NCI-H226 (cell line): ENCODE measurements around the gene FFAR3.
"Not testable (repeated sequence)": the region's sequence is repeated elsewhere in the genome, so short reads cannot be mapped to it uniquely, and the experiment has no call there.

Source experiments
- DNase-seq: peaks from one replicate; pipeline ENCODE4 v3.0.0-alpha.2; 2015

FFAR3 gene

GRCh38 chr19:35351411-35352176 is 6.7 kb upstream of the FFAR3 start:
- no peak for DNase-seq

GRCh38 chr19:35352177-35352447 is 6.1 kb upstream of the FFAR3 start:
- DNase-seq, result no peak

GRCh38 chr19:35352448-35353304 is 5.6 kb upstream of the FFAR3 start:
- peak; percentile 57 for DNase-seq

DNA sequence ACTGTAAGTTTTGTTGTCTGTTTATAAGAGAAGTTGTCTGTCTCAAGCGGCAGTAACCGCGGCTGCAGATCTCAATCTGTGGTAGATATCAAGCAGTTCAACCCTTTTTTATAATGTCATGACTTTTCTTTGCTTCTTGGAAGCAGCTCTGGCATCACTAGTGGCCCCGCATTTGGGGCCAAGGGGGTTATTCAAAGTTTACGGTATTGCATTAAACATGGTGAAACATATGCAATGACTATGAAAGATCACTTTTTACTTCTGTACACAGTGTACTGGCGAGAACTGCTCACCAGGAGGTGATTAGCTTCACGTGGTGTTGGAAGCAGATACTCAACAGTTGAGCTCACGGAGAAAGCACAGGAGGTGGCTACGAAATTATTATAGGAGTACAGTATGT is 4.6 kb upstream of the FFAR3 start:
- DNase-seq, result no peak

DNA sequence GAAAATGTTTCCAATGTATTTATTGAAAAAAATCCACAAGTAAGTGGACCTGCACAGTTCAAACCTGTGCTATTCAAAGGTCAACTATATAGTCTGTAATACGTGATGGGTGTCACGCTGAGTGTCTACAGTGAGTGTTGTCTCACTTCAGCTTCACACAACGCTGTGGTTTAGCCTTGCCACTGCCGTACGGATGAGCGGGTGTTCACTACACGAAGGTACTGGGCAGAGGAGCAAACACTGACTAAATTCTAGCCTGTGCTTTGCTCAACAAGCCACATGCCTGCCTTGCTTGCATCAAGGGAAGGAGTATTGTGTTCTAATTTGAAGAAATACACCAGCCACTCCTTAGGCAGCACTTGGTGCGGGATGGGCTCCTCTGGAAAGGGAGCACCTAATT is 3.4 kb upstream of the FFAR3 start:
- DNase-seq, result no peak

DNA sequence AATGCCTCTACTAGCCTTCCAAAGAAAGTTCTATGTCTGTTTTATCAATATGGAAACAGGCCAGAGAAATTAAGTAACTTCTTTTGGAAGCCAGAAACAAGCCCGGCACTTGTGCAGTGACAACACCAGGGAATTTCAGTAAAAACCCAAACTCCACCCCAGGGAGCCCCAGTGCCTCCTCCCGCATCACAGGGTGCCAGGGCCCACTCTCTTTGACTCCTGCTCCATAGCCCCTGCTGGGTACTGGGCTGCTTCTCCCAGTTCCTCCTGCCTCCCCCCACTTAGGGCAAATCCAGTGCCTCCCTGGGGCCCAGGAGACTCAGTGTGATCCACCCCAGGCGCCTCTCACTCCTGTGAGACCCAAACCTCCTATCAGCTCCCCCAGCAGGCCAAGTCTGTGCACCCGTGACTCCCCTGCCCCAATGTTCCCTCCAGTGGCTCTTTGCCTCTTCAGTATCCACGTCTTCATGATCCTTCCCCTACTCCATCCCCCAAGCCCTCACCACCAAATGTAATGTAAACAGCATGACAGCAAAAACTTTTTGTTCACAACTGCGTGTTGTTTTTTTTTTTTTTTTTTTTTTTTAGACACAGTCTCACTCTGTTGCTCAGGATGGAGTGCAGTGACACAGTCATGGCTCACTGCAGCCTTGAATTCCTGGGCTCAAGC is 2.3 kb upstream of the FFAR3 start:
- no peak for DNase-seq

GRCh38 chr19:35358834-35359233 is 574 bp downstream of the FFAR3 start:
- not testable (repeated sequence) for DNase-seq

DNA sequence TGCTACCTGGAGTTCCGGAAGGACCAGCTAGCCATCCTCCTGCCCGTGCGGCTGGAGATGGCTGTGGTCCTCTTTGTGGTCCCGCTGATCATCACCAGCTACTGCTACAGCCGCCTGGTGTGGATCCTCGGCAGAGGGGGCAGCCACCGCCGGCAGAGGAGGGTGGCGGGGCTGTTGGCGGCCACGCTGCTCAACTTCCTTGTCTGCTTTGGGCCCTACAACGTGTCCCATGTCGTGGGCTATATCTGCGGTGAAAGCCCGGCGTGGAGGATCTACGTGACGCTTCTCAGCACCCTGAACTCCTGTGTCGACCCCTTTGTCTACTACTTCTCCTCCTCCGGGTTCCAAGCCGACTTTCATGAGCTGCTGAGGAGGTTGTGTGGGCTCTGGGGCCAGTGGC is 1.1 kb downstream of the FFAR3 start:
- DNase-seq, result not testable (repeated sequence)

DNA sequence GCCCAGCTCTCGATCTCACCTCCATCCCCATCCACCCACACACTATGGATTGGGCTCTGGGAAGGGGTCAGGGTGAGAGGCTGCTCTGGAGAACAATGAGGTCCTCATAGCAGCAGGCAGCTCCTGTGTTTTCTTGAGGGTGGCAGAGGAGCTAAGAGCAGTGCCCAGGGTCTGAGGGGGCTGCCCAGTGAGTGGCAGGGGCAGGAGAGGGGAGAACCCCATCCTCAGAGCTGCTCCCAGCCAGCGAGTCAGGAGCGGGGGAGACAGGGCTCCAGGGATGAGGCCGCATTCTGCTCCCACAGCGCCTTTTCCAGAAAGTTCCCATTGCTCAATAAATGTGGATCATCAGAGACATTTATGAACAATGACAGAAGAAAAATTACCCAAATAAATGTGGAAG is 1.8 kb downstream of the FFAR3 start:
- not testable (repeated sequence) for DNase-seq

DNA sequence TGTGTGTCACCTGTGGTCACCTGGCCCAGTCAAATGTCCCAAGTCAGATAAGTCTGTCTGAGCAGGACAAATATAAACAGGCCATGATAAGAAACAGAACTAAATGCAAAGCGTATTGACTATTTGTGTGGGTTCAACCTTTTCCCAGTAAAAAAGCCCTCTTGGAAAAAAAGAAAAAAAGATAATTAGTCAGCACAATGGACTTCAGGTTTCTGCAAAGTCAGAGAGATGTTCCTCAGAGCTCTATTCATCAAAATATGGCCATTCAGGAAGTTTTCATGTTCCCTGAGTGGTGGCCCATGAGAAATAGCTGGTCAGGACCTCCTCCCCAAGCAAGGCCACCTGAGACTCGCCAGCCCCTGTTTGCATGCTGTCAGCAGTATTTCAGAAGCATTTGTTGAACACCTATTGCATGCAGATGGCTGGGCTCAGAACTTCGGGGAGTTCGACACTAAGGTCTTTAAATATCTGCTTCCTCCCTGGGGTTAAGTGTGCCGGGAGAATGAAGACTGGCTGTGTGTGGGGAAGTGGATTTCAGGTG is 2.7 kb downstream of the FFAR3 start:
- no peak for DNase-seq

DNA sequence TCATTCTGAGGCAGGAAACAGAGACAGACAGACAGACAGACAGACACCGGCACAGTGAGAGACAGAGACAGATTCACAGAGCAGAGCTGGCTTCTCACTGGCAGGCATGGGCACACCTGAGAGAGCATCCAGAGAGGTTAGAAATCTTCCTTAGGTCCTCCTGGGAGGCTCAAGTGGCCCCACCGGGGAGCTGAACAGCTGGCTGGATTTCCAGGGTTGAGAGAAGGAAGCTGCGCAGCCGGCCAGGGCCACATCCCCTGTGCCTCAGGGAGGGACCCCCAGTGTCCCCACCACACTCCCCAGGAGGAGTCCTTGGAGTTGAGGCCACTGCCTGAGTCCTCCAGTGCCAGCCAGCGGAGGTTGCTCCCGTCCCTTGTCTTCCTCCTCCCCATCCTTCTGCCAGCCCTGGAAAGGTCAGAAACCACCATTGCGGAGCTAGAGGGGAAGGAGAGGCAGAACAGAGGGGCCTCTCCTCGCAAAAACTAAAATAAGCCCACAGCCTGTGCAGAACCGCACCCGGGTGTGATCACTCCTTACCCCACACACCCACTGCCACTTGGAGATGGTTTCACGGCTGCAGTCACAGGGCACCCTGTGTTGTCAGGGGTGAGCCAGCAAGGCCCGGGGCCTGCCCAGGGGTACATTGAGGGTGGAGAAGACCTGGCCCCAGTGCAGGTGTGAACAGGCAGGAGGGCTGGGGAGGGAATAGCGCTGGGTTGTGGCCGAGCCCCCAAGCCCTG is 4.2 kb downstream of the FFAR3 start:
- DNase-seq, result no peak

DNA sequence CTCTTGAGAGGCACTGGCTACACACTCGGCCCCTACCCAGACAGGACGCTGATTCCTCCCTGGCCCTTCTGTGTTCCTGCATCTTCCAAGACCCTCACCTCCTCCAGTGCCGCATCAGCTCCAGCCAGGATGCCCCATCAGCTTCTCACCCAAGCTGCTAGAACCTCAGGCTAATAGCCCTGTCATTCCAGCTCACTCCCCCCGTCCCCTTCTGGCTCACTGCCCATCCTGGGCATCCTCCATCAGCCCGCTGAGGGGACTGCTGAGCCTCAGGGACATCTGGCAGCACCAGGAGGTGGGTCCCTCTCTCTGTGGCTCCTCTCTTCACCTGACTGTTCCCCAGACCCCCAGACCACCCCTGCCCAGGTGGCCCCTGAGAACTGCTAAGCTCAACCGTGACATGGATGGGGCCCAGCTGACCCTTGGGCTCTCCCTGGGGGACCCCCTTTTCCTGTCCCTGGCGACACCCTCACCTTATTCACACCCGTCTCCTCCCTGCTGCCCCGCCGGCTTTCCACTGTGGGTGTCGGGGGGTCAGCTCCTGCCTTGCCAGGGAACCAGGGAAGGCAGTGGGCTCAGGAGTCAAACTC is 4.8 kb downstream of the FFAR3 start:
- no peak for DNase-seq

DNA sequence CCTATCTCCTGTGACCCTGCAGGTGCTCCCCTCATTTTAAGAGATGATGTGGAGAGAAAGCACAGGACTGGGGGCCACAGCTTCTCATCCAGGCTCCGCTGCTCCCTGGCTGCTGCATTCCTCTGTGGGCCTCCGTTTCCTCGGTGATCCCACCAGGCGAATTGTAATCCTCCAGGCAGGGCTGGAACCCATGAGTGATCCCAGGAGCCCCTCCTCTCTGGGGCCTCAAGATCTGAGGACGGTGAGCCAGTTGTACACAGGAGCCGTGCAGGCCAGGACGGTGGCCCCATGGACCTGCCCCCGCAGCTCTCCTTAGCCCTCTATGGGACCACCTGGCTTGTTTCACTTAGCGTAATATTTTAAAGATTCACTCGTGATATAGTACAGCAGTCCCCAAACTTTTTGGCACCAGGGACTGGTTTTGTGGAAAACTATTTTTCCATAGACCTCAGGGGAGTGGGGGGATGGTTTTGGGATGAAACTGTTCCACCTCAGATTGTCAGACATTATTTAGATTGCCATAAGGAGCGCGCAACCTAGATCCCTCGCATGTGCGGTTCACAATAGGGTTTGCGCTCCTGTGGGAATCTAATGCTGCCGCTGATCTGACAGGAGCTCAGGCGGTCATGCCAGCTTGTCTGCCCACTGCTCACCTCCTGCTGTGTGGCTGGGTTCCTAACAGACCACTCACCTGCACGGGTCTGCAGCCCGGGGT is 5.6 kb downstream of the FFAR3 start:
- DNase-seq, result no peak

- no peak for DNase-seq
Observed at GRCh38 chr19:35365303-35365702, 7.0 kb downstream of the FFAR3 start.

GRCh38 chr19:35368378-35368777 is 10.1 kb downstream of the FFAR3 start:
- DNase-seq, result no peak

DNA sequence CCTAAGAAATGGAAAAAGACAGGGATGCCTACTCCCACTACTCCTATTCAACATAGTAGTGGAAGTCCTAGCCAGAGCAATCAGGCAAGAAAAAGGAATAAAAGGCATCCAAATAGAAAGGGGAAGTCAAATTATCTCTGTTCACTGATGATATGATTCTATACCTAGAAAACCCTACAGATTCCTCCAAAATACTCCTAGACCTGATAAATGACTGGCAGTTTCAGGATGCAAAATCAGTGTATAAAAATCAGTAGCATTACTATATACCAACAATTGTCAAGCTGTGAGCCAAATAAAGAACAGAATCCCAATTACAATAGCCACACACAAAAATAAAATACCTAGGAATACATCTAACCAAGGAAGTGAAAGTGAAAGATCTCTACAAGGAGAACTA is 11.3 kb downstream of the FFAR3 start:
- no peak for DNase-seq

DNA sequence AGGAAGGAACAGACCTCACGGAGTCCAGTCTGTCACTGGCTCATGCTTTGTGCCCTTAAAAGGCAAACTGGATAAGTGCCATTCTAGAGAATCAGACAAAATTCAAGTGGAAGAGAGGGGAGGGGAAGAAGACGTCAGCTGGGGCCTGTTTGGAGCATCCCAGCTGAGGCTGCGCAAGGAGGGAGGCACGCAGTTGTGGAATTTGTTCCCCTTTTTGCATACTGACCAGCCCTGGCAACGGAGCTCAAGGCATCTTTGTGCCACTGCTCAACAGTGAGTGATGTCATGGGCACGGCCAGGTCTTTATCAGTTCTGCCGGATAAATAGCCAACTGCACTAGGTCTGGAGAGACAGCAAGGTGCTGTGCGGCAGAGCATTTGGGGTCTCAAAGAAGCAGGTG is 12.5 kb downstream of the FFAR3 start, which contains the start of gene GPR42:
TSS of gene GPR42 (plus strand) at position 347 of the 400 bp plus-strand sequence. CDS start 292 bp downstream, outside the sequence.
- DNase-seq, result no peak

- no peak for DNase-seq
Observed at GRCh38 chr19:35373492-35373891, 15.2 kb downstream of the FFAR3 start.

GRCh38 chr19:35374031-35374430 is 15.8 kb downstream of the FFAR3 start:
- not testable (repeated sequence) for DNase-seq

DNA sequence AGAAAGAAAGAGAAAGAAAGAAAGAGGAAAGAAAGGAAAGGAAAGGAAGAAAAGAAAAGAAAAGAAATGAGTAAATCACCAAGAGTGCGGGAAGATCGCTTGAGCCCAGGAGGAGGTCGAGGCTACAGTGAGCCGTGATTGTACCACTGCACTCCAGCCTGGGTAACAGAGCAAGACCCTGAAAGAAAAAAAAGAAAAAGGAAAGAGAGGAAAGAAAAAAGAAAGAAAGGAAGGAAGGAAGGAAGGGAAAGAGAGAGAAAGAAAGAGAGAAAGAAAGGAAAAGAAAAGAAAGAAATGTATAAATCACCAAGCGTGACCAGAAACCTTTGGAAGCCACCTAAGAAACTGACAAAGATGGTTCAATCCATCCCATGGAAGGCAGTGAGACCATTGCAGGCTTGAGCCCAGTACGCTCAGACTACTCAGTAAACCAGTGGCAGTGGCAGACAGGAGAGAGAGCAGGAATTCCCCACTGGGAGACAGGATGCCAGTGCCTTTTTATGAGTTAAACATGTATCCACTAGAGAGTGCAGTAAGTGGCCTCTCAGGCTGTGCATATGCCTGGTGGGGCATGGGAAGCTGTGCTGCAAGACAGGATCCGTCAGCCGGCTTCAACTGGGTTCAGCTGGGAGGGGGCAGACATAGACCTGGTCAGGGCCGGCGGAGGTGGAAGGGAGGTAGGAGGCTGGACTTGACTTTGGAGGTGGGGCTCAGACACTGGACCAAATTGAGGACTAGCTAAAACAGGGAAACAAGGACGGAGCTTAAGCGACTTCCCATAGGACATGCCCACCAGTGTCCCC is 17.4 kb downstream of the FFAR3 start:
- DNase-seq, result no peak

GRCh38 chr19:35377656-35378055 is 19.4 kb downstream of the FFAR3 start:
- no peak for DNase-seq
